ENCODE results near the gene GRB10. TPM values are rescaled to one million over a fixed set of nuclear protein-coding genes. Genes with fewer than 3 reads are reported as not detected.

Gene GRB10
- total and polyA plus RNA-seq, 11 donors: 14.7 to 38.2 (median 28.0) TPM

DNA sequence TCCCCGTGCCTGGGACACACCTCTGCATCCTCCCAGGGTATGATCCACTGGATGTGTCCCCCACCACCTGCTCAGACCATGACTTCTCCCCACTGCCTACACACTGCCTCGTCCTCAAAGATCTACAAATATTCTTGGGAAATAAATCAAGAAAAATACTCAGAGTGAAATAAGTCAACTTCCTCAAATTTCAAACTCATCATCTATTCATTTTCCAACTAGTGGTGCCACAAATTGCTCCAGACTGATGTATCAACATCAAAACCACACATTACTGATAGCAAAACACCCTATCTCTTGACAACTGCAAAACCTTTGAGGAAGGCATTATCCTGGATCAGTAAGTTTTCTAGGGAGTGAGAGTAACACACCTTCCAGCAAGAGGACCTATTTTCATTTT, 87.7 kb downstream of the GRB10 start:
- Histone ChIP-seq H3K27ac (no peak overlapping the region), H3K9me3 (no peaks in the 10 kb centered on the region), H3K4me3 (no peak overlapping the region), H3K4me1 (peaks cover 0 to 45% (median 15%) of the 10 kb centered on the region in 12 donors), H3K27me3 (no peaks in the 10 kb centered on the region), H3K36me3 (peaks cover 0 to 13% (median 0%) of the 10 kb centered on the region in 9 donors)
- intact Hi-C loops (cut with DNase I): loop anchor here in 2 of 10 donors (10.0 kb wide), 2 partner anchors 370 to 450 kb away; no protein-coding TSS in a partner anchor
- 85 to 89% (median 88%) methylated on average over 2 of the region's 2 CpGs for WGBS, 4 donors
- ATAC-seq: no peak
- TF ChIP-seq, protein P1, sequence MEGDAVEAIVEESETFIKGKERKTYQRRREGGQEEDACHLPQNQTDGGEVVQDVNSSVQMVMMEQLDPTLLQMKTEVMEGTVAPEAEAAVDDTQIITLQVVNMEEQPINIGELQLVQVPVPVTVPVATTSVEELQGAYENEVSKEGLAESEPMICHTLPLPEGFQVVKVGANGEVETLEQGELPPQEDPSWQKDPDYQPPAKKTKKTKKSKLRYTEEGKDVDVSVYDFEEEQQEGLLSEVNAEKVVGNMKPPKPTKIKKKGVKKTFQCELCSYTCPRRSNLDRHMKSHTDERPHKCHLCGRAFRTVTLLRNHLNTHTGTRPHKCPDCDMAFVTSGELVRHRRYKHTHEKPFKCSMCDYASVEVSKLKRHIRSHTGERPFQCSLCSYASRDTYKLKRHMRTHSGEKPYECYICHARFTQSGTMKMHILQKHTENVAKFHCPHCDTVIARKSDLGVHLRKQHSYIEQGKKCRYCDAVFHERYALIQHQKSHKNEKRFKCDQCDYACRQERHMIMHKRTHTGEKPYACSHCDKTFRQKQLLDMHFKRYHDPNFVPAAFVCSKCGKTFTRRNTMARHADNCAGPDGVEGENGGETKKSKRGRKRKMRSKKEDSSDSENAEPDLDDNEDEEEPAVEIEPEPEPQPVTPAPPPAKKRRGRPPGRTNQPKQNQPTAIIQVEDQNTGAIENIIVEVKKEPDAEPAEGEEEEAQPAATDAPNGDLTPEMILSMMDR (IDR thresholded peaks at IDR 0.05): no peak
- no peak for TF ChIP-seq POLR2A (IDR thresholded peaks at IDR 0.05)
- DNase-seq: no peak

- Histone ChIP-seq H3K9me3 (no peaks in the 10 kb centered on the region), H3K4me3 (no peak overlapping the region), H3K27me3 (no peaks in the 10 kb centered on the region), H3K27ac (no peak overlapping the region), H3K36me3 (peaks cover 0 to 25% (median 3%) of the 10 kb centered on the region in 9 donors), H3K4me1 (peaks cover 0 to 45% (median 17%) of the 10 kb centered on the region in 12 donors)
- ATAC-seq: peak in 2 of 4 donors; percentile 20 to 44
- intact Hi-C loops (cut with DNase I): loop anchor here in 2 of 10 donors (10.0 kb wide), 2 partner anchors 371 to 451 kb away; no protein-coding TSS in a partner anchor
- no peak for TF ChIP-seq POLR2A (IDR thresholded peaks at IDR 0.05)
- TF ChIP-seq, protein P1 (IDR thresholded peaks at IDR 0.05): no peak
- WGBS, 4 donors: 64 to 72% (median 70%) methylated on average over 8 of the region's 8 CpGs
- DNase-seq: no peak
Observed at GRCh38 chr7:50693455-50694130, 89.1 kb downstream of the GRB10 start.

DNA sequence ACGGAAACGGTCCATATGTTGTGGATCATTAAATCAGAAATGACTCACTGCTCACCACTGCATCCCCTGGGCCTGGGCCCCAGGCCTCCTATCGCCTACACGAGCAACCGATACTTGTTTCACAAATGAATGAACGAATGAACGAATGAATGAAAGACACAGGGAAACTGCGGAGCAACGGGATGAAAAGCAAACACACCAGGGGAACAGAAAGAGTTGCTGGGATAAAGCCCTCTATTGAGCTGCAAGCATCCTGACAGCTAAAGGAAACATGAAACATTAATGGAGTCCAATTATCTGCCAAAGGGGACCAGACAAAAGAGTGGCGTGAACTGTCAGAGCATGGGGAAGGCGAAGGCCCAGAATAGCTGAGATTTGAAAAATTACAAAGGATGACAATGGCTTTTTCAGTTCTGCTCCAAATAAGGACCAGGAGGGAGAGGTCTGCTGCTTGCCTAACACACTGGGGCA, 92.1 kb downstream of the GRB10 start:
- H3K36me3 ChIP-seq: peaks cover 0 to 30% (median 8%) of the 10 kb centered on the region in 9 donors
- DNase-seq (no peak), ATAC-seq (peak in 1 of 4 donors; percentile 44)
- TF ChIP-seq, protein P1 (IDR thresholded peaks at IDR 0.05): no peak
- no peak for TF ChIP-seq POLR2A (IDR thresholded peaks at IDR 0.05)
- no peaks in the 10 kb centered on the region for H3K9me3 ChIP-seq
- H3K27me3 ChIP-seq: no peaks in the 10 kb centered on the region
- WGBS, 4 donors: 72 to 81% (median 77%) methylated on average over 11 of the region's 11 CpGs
- peak overlapping the region in 1 of 12 donors; percentile 21 for H3K27ac ChIP-seq
- no peak overlapping the region for H3K4me3 ChIP-seq
- H3K4me1 ChIP-seq: peaks cover 0 to 49% (median 33%) of the 10 kb centered on the region in 12 donors
- intact Hi-C loops (cut with DNase I): loop anchor here in 2 of 10 donors (10.0 kb wide), 2 partner anchors 374 to 454 kb away; no protein-coding TSS in a partner anchor

GRCh38 chr7:50688226-50688590, 94.5 kb downstream of the GRB10 start:
- TF ChIP-seq, protein P1 (IDR thresholded peaks at IDR 0.05): no peak
- TF ChIP-seq POLR2A (IDR thresholded peaks at IDR 0.05): no peak
- Histone ChIP-seq H3K27me3 (no peaks in the 10 kb centered on the region), H3K9me3 (no peaks in the 10 kb centered on the region), H3K36me3 (peaks cover 0 to 30% (median 8%) of the 10 kb centered on the region in 9 donors), H3K4me1 (peaks cover 6 to 39% (median 29%) of the 10 kb centered on the region in 12 donors), H3K27ac (peak overlapping the region in 5 of 12 donors; percentile 9 to 75 (median 23)), H3K4me3 (no peak overlapping the region)
- ATAC-seq (no peak), DNase-seq (no peak)
- intact Hi-C loops (cut with DNase I): loop anchor here in 4 of 10 donors (5.0 to 10.0 kb wide), 3 partner anchors 454 to 543 kb away; no protein-coding TSS in a partner anchor
- WGBS, 4 donors: 76 to 81% (median 81%) methylated on average over 2 of the region's 2 CpGs
